Keratinocyte (primary cell): ENCODE measurements around the gene SH2D4B. TPM values are rescaled to one million over a fixed set of nuclear protein-coding genes. Genes with fewer than 3 reads are reported as not detected.

Experiments used
- DNase-seq: peaks from one replicate; pipeline ENCODE4 v3.0.0-alpha.2; 2011; ENCODE audit warnings: low read depth, missing footprints, low spot score
- FAIRE-seq: peaks from 2 replicates; lab custom pipeline; 2011; peaks lifted over from hg19 to GRCh38; lab: Jason Lieb, UNC
- H2AFZ ChIP-seq: 2 replicates; pipeline ENCODE4 v1.6.0; 2012; ENCODE audit warnings: low read length, control low read depth, inconsistent platforms; ENCODE audit not compliant: control insufficient read depth
- H3K27ac ChIP-seq: 2 replicates; pipeline ENCODE4 v1.5.1; 2011; ENCODE audit warnings: low read length; ENCODE audit not compliant: control insufficient read depth, insufficient read depth
- H3K27me3 ChIP-seq: 3 replicates; pipeline ENCODE4 v1.6.0; 2011; ENCODE audit warnings: low read length; ENCODE audit not compliant: control insufficient read depth, insufficient read depth; ENCODE audit errors: extremely low read depth
- H3K36me3 ChIP-seq, 2 experiments: 2 replicates in 1 of 2; 3 replicates in 1 of 2; pipeline ENCODE4 v1.5.1; 2011; ENCODE audit warnings: low read length in 2 of 2, mild to moderate bottlenecking in 1 of 2; ENCODE audit not compliant: control insufficient read depth in 2 of 2, insufficient read depth in 2 of 2; ENCODE audit errors: extremely low read depth in 1 of 2
- H3K4me1 ChIP-seq: 3 replicates; pipeline ENCODE4 v1.5.1; 2011; ENCODE audit warnings: low read length; ENCODE audit not compliant: control insufficient read depth, insufficient read depth; ENCODE audit errors: extremely low read depth
- H3K4me2 ChIP-seq: 3 replicates; pipeline ENCODE4 v1.6.0; 2011; ENCODE audit warnings: low read depth, low read length; ENCODE audit not compliant: control insufficient read depth, insufficient read depth; ENCODE audit errors: extremely low read depth
- H3K4me3 ChIP-seq, 3 experiments: fragments of 200-600 bp in 1 of 3; sonication (generic) in 1 of 3; 2 replicates in 2 of 3; 3 replicates in 1 of 3; pipeline ENCODE4 v1.5.1; 2011 to 2016; ENCODE audit warnings: low read length in 3 of 3, mild to moderate bottlenecking in 3 of 3, control low read depth in 2 of 3, inconsistent platforms in 1 of 3, low read depth in 1 of 3, mixed read lengths in 1 of 3, mixed run types in 1 of 3, moderate library complexity in 1 of 3; ENCODE audit not compliant: control insufficient read depth in 2 of 3, insufficient read depth in 2 of 3; ENCODE audit errors: extremely low read depth in 1 of 3
- H3K79me2 ChIP-seq: 2 replicates; pipeline ENCODE4 v1.6.0; 2012; ENCODE audit warnings: low read length; ENCODE audit not compliant: control insufficient read depth, insufficient read depth
- H3K9ac ChIP-seq: 3 replicates; pipeline ENCODE4 v1.6.0; 2011; ENCODE audit warnings: low read length; ENCODE audit not compliant: control insufficient read depth, insufficient read depth; ENCODE audit errors: extremely low read depth
- H3K9me1 ChIP-seq: 3 replicates; pipeline ENCODE4 v1.6.0; 2011; ENCODE audit warnings: low read length; ENCODE audit not compliant: control insufficient read depth, insufficient read depth; ENCODE audit errors: extremely low read depth
- H3K9me3 ChIP-seq: 2 replicates; pipeline ENCODE4 v1.5.1; 2012; ENCODE audit warnings: low read depth, low read length; ENCODE audit not compliant: control insufficient read depth
- H4K20me1 ChIP-seq: 3 replicates; pipeline ENCODE4 v1.6.0; 2011; ENCODE audit warnings: low read length; ENCODE audit not compliant: control insufficient read depth, insufficient read depth; ENCODE audit errors: extremely low read depth
- EZH2 ChIP-seq: IDR thresholded peaks from one replicate; pipeline ENCODE4 v1.6.1; 2012; ENCODE audit warnings: inconsistent platforms, mild to moderate bottlenecking, low read length, moderate library complexity
- dilution Hi-C: fragments of 300-500 bp; cut with MboI; formaldehyde crosslinking; loops from one replicate; pipeline ENCODE4 v1.7.0; 2020; ENCODE audit warnings: low sequenced_read_pairs; ENCODE audit not compliant: extremely low pct_ligation_motif_present
- polyA plus RNA-seq, 5 experiments: library from polyadenylated mRNA; depleted of rRNA in 3 of 5; stranded (reverse) in 3 of 5; stranded (forward) in 1 of 5; unstranded in 1 of 5; fragments of >200 nt; gene quantifications; 1 replicate in 1 of 5; 2 replicates in 3 of 5; 3 replicates in 1 of 5; pipeline versions ENCODE4 v1.2.1 to v1.2.3, GENCODE V29; 2011 to 2012; ENCODE audit warnings: missing spikeins in 2 of 5, low read depth in 1 of 5, low replicate concordance in 1 of 5
- TF ChIP-seq, protein P1 (sequence below), 3 experiments: IDR thresholded peaks in 1 of 3; conservative IDR thresholded peaks in 1 of 3; optimal IDR thresholded peaks in 1 of 3; 2 replicates in 2 of 3; 3 replicates in 1 of 3; pipeline versions ENCODE3 to v1.5.1; 2011; ENCODE audit warnings: low read length in 3 of 3, mild to moderate bottlenecking in 3 of 3, moderate library complexity in 2 of 3, control low read depth in 1 of 3, inconsistent platforms in 1 of 3; ENCODE audit not compliant: insufficient read depth in 2 of 3; ENCODE audit errors: extremely low read depth in 1 of 3

The SH2D4B gene
- polyA plus RNA-seq, 1 donor (not counting 4 experiments of a cell fraction or from before 2014, with no cell fraction given), result 0.22 TPM

DNA sequence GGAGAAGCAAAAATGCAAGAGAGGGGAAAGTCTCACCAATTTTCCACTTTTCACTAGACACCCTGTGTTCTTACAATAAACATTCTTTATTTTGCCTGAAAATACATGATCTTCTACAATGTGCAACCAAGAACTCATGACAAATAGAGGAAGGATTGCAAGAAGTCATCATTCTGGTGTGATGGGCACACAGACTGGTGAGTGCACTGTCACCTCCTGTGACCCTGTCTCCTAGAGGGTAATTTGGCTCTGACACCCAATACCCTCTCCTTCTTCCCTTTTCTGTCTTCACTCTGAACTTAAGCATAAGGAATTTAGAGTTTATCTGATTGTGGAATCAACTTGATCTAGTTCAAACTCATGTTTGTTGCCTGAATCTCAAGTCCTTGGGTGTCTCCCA lies 153.7 kb downstream of the SH2D4B start:
- Histone ChIP-seq H3K4me3 (no peak overlapping the region), H3K27ac (no peak overlapping the region), H3K36me3 (no peaks in the 10 kb centered on the region), H3K9ac (no peak overlapping the region), H2AFZ (no peak overlapping the region), H3K9me1 (no peaks in the 10 kb centered on the region), H3K79me2 (no peaks in the 10 kb centered on the region), H3K27me3 (no peaks in the 10 kb centered on the region), H3K4me2 (no peak overlapping the region), H3K4me1 (no peaks in the 10 kb centered on the region), H4K20me1 (no peaks in the 10 kb centered on the region), H3K9me3 (no peaks in the 10 kb centered on the region)
- DNase-seq (no peak), FAIRE-seq (no peak)
- TF ChIP-seq, protein P1, sequence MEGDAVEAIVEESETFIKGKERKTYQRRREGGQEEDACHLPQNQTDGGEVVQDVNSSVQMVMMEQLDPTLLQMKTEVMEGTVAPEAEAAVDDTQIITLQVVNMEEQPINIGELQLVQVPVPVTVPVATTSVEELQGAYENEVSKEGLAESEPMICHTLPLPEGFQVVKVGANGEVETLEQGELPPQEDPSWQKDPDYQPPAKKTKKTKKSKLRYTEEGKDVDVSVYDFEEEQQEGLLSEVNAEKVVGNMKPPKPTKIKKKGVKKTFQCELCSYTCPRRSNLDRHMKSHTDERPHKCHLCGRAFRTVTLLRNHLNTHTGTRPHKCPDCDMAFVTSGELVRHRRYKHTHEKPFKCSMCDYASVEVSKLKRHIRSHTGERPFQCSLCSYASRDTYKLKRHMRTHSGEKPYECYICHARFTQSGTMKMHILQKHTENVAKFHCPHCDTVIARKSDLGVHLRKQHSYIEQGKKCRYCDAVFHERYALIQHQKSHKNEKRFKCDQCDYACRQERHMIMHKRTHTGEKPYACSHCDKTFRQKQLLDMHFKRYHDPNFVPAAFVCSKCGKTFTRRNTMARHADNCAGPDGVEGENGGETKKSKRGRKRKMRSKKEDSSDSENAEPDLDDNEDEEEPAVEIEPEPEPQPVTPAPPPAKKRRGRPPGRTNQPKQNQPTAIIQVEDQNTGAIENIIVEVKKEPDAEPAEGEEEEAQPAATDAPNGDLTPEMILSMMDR (optimal IDR thresholded peaks at IDR 0.05 in 1 of 3, IDR thresholded peaks at IDR 0.05 in 1 of 3, conservative IDR thresholded peaks at IDR 0.05 in 1 of 3; ENCODE audit: extremely low read depth in 1 of 3, insufficient read depth in 2 of 3, low read length in 3 of 3), result no peak
- TF ChIP-seq EZH2, result no peak
- dilution Hi-C loops, result no loop called here

DNA sequence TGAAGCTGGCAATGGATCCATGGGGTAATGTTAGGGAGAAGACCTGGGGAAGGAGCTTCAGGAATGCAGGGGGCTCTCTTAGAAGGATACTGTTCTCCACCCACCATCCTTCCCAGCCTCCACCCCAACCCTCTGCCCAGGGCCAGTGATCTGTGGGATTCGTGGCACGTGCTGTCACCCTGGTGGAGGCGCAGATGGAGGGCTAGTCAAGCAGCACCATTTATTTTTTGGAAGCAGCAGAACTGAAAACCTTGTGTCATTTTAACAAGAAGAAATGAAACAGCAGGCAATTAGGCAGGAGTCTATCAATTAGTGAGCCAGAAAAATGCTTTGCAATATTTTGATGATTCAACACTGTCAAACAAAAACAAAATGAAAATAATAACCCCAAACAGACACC lies 155.9 kb downstream of the SH2D4B start:
- Histone ChIP-seq H3K79me2 (no peaks in the 10 kb centered on the region), H3K36me3 (no peaks in the 10 kb centered on the region), H3K27me3 (no peaks in the 10 kb centered on the region), H3K4me2 (no peak overlapping the region), H3K27ac (no peak overlapping the region), H3K4me1 (no peaks in the 10 kb centered on the region), H4K20me1 (no peaks in the 10 kb centered on the region), H3K4me3 (no peak overlapping the region), H3K9ac (no peak overlapping the region), H3K9me3 (no peaks in the 10 kb centered on the region), H2AFZ (no peak overlapping the region), H3K9me1 (no peaks in the 10 kb centered on the region)
- no peak for TF ChIP-seq EZH2
- TF ChIP-seq, protein P1 (optimal IDR thresholded peaks at IDR 0.05 in 1 of 3, IDR thresholded peaks at IDR 0.05 in 1 of 3, conservative IDR thresholded peaks at IDR 0.05 in 1 of 3; ENCODE audit: extremely low read depth in 1 of 3, insufficient read depth in 2 of 3, low read length in 3 of 3), result no peak
- DNase-seq (no peak), FAIRE-seq (no peak)
- dilution Hi-C loops, result no loop called here
